ENCODE data around the gene GDF9.

GDF9 gene

DNA sequence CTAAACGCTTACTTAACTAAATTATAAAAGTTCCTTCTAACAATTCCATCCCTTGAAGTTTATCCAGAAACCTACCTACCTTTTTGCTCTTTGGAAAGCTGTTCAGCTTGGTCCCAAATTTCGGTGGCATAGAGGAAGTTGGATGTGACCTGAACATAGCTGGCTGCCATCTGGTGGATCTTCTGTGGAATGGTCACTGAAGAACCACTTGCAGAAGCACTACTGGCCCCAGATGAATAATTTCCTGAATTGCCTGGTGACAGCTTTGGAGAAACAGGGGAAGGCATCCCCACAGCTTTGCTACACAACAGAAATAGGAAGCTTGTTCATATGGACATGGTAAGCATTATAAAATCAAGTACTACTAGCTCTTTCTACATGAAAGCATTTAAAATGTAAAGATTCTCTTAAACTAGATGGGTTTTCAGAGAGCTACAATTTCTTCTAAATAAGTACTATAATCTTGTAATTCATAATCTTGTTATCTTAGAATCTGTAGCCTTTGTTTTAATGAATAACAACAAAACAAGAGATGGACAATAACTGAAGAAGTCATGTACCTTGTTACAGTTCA, 17.1 kb upstream of the GDF9 start:
- Histone ChIP-seq H3K27ac (no peak overlapping the region), H3K9me3 (no peaks in the 10 kb centered on the region), H3K4me1 (ENCODE audit: control insufficient read depth in 1 of 2, insufficient read depth in 1 of 2, low read depth in 1 of 2, low read length in 1 of 2) (no peaks in the 10 kb centered on the region), H3K27me3 (no peaks in the 10 kb centered on the region), H3K4me3 (ENCODE audit: low read depth in 1 of 2, low read length in 1 of 2) (no peak overlapping the region), H3K36me3 (peaks cover 100% of the 10 kb centered on the region)
- TF ChIP-seq, protein P1, sequence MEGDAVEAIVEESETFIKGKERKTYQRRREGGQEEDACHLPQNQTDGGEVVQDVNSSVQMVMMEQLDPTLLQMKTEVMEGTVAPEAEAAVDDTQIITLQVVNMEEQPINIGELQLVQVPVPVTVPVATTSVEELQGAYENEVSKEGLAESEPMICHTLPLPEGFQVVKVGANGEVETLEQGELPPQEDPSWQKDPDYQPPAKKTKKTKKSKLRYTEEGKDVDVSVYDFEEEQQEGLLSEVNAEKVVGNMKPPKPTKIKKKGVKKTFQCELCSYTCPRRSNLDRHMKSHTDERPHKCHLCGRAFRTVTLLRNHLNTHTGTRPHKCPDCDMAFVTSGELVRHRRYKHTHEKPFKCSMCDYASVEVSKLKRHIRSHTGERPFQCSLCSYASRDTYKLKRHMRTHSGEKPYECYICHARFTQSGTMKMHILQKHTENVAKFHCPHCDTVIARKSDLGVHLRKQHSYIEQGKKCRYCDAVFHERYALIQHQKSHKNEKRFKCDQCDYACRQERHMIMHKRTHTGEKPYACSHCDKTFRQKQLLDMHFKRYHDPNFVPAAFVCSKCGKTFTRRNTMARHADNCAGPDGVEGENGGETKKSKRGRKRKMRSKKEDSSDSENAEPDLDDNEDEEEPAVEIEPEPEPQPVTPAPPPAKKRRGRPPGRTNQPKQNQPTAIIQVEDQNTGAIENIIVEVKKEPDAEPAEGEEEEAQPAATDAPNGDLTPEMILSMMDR (IDR thresholded peaks at IDR 0.05): peak; percentile 40

DNA sequence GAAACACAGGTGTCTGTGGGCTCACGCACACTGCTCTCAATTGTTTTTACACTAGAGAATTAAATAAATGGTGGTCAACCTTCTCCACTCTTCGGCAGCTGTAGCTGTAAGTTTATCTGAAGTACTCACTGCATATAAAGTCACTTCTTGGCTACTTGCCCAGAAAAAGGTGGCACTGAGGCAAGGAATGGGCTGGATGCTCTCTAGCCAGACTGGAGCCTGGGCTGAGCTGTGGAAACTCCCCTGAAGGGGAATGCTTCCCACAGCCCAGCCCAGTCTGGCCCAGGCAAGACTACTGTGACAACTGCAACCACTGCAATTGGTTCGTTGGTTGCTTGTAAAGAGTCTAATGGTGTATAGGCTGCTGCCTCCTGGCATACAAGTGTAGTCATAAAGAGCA, 11.7 kb upstream of the GDF9 start:
- Histone ChIP-seq H3K9me3 (no peaks in the 10 kb centered on the region), H3K4me3 (ENCODE audit: low read depth in 1 of 2, low read length in 1 of 2) (no peak overlapping the region), H3K27me3 (no peaks in the 10 kb centered on the region), H3K4me1 (ENCODE audit: control insufficient read depth in 1 of 2, insufficient read depth in 1 of 2, low read depth in 1 of 2, low read length in 1 of 2) (no peaks in the 10 kb centered on the region), H3K36me3 (peaks cover 83% of the 10 kb centered on the region), H3K27ac (no peak overlapping the region)
- TF ChIP-seq, protein P1 (IDR thresholded peaks at IDR 0.05): no peak

DNA sequence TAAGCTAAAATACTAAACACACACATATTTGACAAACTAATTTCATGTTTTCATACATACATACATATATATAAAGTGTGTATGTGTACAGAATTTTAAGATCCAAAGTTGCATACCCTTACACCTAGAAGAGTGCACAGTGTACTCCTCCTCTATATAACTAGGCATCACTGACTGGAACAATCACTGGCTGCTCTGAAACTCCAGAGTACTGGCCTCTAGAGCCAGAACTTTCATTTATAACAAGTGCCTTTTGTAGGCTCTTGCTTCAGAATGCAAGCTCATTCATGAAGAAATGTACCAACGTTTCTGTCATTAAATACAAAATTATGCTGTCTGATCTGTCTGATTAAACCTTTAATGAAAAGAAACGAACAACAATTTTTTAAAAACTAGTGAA, 11.2 kb upstream of the GDF9 start:
- Histone ChIP-seq H3K27me3 (no peaks in the 10 kb centered on the region), H3K27ac (no peak overlapping the region), H3K36me3 (peaks cover 79% of the 10 kb centered on the region), H3K9me3 (no peaks in the 10 kb centered on the region), H3K4me3 (ENCODE audit: low read depth in 1 of 2, low read length in 1 of 2) (no peak overlapping the region), H3K4me1 (ENCODE audit: control insufficient read depth in 1 of 2, insufficient read depth in 1 of 2, low read depth in 1 of 2, low read length in 1 of 2) (no peaks in the 10 kb centered on the region)
- TF ChIP-seq, protein P1 (IDR thresholded peaks at IDR 0.05): no peak

DNA sequence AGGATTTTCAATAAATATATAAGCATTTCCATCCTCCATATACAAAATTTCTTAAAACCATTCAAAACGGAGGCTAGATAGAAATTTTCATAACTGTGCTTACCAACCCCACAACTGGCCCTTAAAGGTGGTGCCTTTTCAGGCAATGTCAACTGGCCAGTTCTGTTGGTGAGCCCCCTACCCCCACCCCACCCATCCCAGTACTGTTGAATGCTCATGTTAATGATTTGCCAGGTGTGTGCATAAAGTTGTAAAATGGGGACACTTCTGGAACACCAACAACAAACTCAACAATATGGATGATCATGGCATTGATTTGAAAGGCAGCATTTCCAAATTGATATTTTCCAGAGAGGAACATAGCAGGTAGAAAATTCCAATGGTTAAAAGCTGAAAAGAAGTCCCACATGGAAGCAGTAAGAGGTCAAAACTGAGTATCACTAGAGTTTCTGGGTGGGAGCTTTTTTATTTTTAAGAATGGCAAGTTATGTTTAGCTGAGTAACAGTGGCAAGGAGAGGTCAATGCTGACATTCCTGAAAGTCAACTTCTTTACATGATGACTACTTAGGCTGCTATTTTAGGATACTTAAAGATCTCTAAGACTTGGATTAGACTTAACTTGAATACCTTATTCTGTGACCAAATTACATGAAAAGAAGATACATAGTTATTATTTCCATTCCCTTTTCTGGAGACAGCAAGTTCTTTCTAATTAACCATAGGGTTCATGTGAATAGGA, 9.9 kb upstream of the GDF9 start:
- Histone ChIP-seq H3K36me3 (peaks cover 70% of the 10 kb centered on the region), H3K9me3 (no peaks in the 10 kb centered on the region), H3K4me3 (ENCODE audit: low read depth in 1 of 2, low read length in 1 of 2) (no peak overlapping the region), H3K27ac (no peak overlapping the region), H3K4me1 (ENCODE audit: control insufficient read depth in 1 of 2, insufficient read depth in 1 of 2, low read depth in 1 of 2, low read length in 1 of 2) (no peaks in the 10 kb centered on the region), H3K27me3 (no peaks in the 10 kb centered on the region)
- TF ChIP-seq, protein P1 (IDR thresholded peaks at IDR 0.05): no peak

DNA sequence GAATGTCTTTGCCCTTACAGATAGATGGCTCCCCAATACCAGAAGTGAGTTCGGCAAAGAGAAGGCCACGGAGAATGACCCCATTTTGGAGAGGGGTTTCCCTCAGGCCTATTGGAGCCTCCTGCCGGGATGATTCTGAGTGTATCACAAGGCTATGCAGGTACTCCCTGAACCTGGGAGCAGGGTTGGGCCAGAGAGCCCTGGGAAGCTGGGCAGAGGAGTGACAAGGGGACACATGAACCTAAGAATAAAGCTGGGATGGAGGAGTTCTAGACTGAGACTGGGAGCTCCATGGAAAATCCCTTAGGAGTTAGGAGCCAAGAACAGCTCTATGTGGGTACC, 7.6 kb upstream of the GDF9 start:
- Histone ChIP-seq H3K27me3 (no peaks in the 10 kb centered on the region), H3K36me3 (peaks cover 48% of the 10 kb centered on the region), H3K9me3 (no peaks in the 10 kb centered on the region)

More for the DNA sequence above, 7.6 kb upstream of the GDF9 start:
- no peak overlapping the region for H3K27ac ChIP-seq
- TF ChIP-seq, protein P1 (IDR thresholded peaks at IDR 0.05): no peak
- H3K4me1 ChIP-seq (ENCODE audit: control insufficient read depth in 1 of 2, insufficient read depth in 1 of 2, low read depth in 1 of 2, low read length in 1 of 2): no peaks in the 10 kb centered on the region
- no peak overlapping the region for H3K4me3 ChIP-seq (ENCODE audit: low read depth in 1 of 2, low read length in 1 of 2)
